HL-60 (cell line): Measurements from ENCODE around the gene AP4S1.
"Not testable (repeated sequence)": the region's sequence is repeated elsewhere in the genome, so short reads cannot be mapped to it uniquely, and the experiment has no call there.

Source experiments
- DNase-seq, 2 experiments: peaks; one replicate each; pipeline ENCODE4 v3.0.0-alpha.2; 2010 to 2020; ENCODE audit warnings: low read depth in 1 of 2, low spot score in 1 of 2
- H3K27ac ChIP-seq: fragments of 250-450 bp; sonication (Bioruptor Pico); replicated peaks from 2 replicates; pipeline ENCODE4 v1.5.1; 2020; ENCODE audit warnings: mild to moderate bottlenecking, moderate library complexity
- H3K27me3 ChIP-seq: fragments of 250-450 bp; sonication (Bioruptor Pico); 2 replicates; pipeline ENCODE4 v1.5.1; 2021; ENCODE audit warnings: mild to moderate bottlenecking, moderate library complexity; ENCODE audit not compliant: insufficient read depth, poor library complexity, severe bottlenecking
- H3K4me3 ChIP-seq: replicated peaks from 2 replicates; pipeline ENCODE4 v1.5.1; 2011; ENCODE audit warnings: mild to moderate bottlenecking, control low read depth, low read length; ENCODE audit not compliant: insufficient read depth
- GABPA ChIP-seq: IDR thresholded peaks from 2 replicates; pipeline ENCODE4 v1.6.1; 2012; ENCODE audit warnings: low read depth
- POLR2AphosphoS5 ChIP-seq: IDR thresholded peaks from 2 replicates; pipeline ENCODE4 v1.6.1; 2012; ENCODE audit warnings: low read depth
- SPI1 ChIP-seq: IDR thresholded peaks from 2 replicates; pipeline ENCODE4 v1.6.1; 2012; ENCODE audit warnings: low read depth, mild to moderate bottlenecking, borderline replicate concordance
- long read RNA-seq: library from polyadenylated mRNA; unstranded; transcript quantifications from one replicate; pipeline ENCODE4 v2.0.0, GENCODE V29; 2020
- TF ChIP-seq, protein P1 (sequence below): IDR thresholded peaks from one replicate; pipeline ENCODE4 v1.5.1; 2011; ENCODE audit warnings: low read length, control low read depth, inconsistent platforms; ENCODE audit not compliant: insufficient read depth
- TF ChIP-seq, protein P2 (sequence below): IDR thresholded peaks from 2 replicates; pipeline ENCODE4 v1.6.1; 2012; ENCODE audit warnings: low read depth; ENCODE audit not compliant: insufficient replicate concordance

The AP4S1 gene, protein sequence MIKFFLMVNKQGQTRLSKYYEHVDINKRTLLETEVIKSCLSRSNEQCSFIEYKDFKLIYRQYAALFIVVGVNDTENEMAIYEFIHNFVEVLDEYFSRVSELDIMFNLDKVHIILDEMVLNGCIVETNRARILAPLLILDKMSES
- long read RNA-seq, partial matches to known transcripts: 0 of 2 reads
- long read RNA-seq, other reads (novel, unspliced or antisense): 2 of 2 reads

DNA sequence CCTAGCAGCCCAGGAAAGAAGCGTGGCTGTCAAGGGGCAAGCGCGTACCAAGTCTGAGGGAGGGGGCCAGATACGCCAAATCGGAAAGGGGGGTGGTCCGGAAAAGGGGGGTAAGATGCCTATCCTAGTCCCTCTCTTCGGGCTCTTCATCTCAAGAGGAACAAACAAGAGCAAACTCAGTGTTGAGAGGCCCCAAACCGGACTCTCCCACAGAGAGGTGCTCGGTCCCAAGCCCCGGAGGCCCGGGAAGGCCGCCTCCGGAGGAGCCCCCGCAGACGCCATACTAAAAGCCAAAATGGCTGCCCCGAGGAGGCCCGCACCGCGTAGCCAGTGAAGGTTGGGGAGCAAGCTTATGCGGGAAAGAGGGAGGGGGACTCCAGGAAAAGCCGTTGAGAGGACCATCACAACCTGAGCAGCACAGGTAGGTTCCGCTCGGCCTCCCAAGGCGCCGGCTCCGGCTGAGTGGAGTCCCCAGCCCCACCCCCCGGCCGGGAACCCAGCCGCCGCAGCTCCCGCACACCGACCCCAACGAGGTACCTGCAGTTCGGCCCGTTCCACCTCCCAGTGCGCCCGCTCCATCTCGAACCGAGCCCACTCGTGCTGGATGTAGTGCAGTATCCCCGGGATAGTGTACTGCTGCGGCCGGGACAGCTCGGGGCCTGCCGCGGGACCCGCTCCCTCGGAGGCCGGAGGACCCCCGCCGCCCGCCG lies at the start of gene AP4S1:
AP4S1 (plus strand) TSS at position 283 of the 710 bp plus-strand sequence. CDS start 40,548 bp downstream, outside the sequence.
- peak in 1 of 2 experiments; percentile 40 for DNase-seq
- H3K27ac ChIP-seq: peak within 1 kb of the TSS; percentile 91
- TF ChIP-seq POLR2AphosphoS5: 0 out of 2 replicates have a peak, but pooled peaks have one; percentile 8
- TF ChIP-seq, protein P1, sequence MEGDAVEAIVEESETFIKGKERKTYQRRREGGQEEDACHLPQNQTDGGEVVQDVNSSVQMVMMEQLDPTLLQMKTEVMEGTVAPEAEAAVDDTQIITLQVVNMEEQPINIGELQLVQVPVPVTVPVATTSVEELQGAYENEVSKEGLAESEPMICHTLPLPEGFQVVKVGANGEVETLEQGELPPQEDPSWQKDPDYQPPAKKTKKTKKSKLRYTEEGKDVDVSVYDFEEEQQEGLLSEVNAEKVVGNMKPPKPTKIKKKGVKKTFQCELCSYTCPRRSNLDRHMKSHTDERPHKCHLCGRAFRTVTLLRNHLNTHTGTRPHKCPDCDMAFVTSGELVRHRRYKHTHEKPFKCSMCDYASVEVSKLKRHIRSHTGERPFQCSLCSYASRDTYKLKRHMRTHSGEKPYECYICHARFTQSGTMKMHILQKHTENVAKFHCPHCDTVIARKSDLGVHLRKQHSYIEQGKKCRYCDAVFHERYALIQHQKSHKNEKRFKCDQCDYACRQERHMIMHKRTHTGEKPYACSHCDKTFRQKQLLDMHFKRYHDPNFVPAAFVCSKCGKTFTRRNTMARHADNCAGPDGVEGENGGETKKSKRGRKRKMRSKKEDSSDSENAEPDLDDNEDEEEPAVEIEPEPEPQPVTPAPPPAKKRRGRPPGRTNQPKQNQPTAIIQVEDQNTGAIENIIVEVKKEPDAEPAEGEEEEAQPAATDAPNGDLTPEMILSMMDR: no peak
- peak within 1 kb of the TSS; percentile 95 for H3K4me3 ChIP-seq
- no peaks in the 10 kb centered on the region for H3K27me3 ChIP-seq

DNA sequence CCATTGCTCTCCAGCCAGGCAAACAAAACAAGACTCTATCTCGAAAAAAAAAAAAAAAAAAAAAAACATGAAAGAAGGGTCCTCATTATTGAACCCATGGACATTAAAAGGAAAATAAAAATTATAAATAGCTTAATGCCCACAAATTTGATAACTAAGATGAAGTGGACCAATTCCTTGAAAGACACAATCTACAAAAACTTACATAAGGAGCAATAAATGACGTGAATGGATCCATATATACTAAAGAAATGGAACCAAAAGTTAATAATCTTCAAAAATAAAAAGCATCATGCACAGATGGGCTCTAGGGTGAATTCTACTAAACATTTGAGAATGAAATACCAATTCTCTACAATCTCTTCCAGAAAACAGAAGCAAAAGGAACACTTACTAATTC lies 47.7 kb upstream of the AP4S1 start:
- no peak for TF ChIP-seq SPI1
- no peak for TF ChIP-seq GABPA
- TF ChIP-seq POLR2AphosphoS5: no peak
- TF ChIP-seq, protein P1: no peak
- TF ChIP-seq, protein P2, sequence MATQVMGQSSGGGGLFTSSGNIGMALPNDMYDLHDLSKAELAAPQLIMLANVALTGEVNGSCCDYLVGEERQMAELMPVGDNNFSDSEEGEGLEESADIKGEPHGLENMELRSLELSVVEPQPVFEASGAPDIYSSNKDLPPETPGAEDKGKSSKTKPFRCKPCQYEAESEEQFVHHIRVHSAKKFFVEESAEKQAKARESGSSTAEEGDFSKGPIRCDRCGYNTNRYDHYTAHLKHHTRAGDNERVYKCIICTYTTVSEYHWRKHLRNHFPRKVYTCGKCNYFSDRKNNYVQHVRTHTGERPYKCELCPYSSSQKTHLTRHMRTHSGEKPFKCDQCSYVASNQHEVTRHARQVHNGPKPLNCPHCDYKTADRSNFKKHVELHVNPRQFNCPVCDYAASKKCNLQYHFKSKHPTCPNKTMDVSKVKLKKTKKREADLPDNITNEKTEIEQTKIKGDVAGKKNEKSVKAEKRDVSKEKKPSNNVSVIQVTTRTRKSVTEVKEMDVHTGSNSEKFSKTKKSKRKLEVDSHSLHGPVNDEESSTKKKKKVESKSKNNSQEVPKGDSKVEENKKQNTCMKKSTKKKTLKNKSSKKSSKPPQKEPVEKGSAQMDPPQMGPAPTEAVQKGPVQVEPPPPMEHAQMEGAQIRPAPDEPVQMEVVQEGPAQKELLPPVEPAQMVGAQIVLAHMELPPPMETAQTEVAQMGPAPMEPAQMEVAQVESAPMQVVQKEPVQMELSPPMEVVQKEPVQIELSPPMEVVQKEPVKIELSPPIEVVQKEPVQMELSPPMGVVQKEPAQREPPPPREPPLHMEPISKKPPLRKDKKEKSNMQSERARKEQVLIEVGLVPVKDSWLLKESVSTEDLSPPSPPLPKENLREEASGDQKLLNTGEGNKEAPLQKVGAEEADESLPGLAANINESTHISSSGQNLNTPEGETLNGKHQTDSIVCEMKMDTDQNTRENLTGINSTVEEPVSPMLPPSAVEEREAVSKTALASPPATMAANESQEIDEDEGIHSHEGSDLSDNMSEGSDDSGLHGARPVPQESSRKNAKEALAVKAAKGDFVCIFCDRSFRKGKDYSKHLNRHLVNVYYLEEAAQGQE: no peak
- no peak overlapping the region for H3K27ac ChIP-seq

DNA sequence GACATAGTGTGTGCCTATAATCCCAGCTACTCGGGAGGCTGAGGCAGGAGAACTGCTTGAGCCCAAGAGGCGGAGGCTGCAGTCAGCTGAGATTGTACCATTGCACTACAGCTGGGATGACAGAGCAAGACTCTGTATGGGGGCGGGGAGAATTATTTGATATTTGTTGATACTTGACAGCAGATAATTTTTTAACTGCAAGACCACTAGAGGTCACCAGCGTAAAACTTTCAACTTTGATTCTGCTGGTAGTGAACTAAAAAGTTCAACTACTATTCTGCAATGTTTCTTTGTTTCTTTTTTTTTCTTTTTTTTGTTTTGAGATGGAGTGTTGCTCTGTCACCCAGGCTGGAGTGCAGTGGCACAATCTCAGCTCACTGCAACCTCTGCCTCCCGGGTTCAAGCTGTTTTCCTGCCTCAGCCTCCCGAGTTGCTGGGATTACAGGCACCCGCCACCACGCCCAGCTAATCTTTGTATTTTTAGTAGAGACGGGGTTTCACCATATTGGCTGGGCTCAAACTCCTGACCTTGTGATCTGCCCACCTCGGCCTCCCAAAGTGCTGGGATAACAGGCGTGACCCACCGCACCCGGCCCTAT lies 45.2 kb upstream of the AP4S1 start:
- TF ChIP-seq, protein P1: peak; percentile 18
- not testable (repeated sequence) for H3K27me3 ChIP-seq, H3K4me3 ChIP-seq, H3K27ac ChIP-seq
- DNase-seq: peak; percentile 14 to 47

More for the DNA sequence above, 47.7 kb upstream of the AP4S1 start:
- no peak for DNase-seq
- H3K27me3 ChIP-seq: no peaks in the 10 kb centered on the region
- H3K4me3 ChIP-seq: no peak overlapping the region

DNA sequence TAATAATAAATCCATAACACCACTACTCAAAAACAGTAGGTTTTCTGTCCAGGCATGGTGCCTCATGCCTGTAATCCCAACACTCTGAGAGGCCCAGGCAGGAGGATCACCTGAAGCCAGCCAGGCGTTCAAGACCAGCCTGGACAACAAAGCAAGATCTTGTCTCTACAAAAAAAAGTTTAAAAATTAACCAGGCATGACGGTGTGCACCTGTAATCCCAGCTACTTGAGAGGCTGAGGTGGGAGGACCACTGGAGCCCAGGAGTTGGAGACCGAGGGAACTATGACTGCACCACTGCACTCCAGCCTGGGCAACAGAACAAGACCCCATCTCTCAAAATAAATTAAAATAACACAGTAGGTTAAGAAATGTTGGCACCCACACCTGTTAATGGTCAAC lies 44.5 kb upstream of the AP4S1 start:
- H3K27ac ChIP-seq: no peak overlapping the region
- no peak overlapping the region for H3K4me3 ChIP-seq
- no peak for DNase-seq
- no peaks in the 10 kb centered on the region for H3K27me3 ChIP-seq
- TF ChIP-seq, protein P2: no peak
- TF ChIP-seq, protein P1: no peak
- TF ChIP-seq GABPA: no peak
- no peak for TF ChIP-seq POLR2AphosphoS5
